Prostate gland (tissue), 2 donors: Measurements from ENCODE around the gene UBA5.

ENCODE experiments used
- CTCF ChIP-seq, 4 experiments: fragments of 200-600 bp in 2 of 4; fragments of 450-650 bp in 2 of 4; sonication (generic) in 2 of 4; IDR thresholded peaks; 1 replicate in 3 of 4; 2 replicates in 1 of 4; pipeline ENCODE4 v1.5.1; 2016 to 2019; ENCODE audit warnings: antibody characterized with exemption in 4 of 4, mild to moderate bottlenecking in 2 of 4, moderate library complexity in 2 of 4
- POLR2A ChIP-seq: fragments of 450-650 bp; IDR thresholded peaks from one replicate; pipeline ENCODE4 v1.6.1; 2016; ENCODE audit warnings: antibody characterized with exemption, mild to moderate bottlenecking
- POLR2AphosphoS5 ChIP-seq: sonication (generic); formaldehyde crosslinking; IDR thresholded peaks from one replicate; pipeline ENCODE4 v1.6.1; 2017; ENCODE audit warnings: antibody characterized with exemption

- TF ChIP-seq CTCF (IDR thresholded peaks at IDR 0.05) (no peak), POLR2A (no peak), POLR2AphosphoS5 (no peak)
These were observed 44.2 kb upstream of the UBA5 start for GRCh38 chr3:132615881-132616280.
